Measurements from ENCODE around the gene PRDM5.

DNA sequence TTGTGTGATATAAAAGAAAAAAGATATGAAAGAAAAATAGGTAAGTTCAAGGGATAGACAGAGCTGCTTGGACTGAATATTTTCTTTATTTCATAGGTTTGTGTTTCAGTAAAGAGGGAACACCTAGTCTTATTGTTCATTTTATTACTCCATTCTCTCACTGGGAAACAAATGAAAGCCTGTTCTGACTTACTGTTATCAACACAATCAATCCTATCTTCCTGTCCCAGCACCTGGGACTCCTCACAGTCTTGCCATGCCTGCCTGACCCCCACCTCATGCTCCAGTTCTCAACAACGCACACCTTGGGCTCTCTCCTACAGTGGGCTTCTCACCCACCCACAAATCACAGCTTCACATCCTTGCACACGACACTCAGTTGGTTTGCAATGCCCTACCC is 189.5 kb downstream of the PRDM5 start:
- no peak for TF ChIP-seq CTCF (IDR thresholded peaks at IDR 0.05)
- no peak for TF ChIP-seq ZFX (IDR thresholded peaks at IDR 0.05; ENCODE audit: borderline replicate concordance)

Data from 22Rv1 (cell line).